Measurements from ENCODE around the gene PPP1CC.

GRCh38 chr12:110677982-110678381 is 64.7 kb downstream of the PPP1CC start:
- TF ChIP-seq CTCF (conservative IDR thresholded peaks at IDR 0.05; ENCODE audit: low read length) (no peak), EZH2phosphoT487 (IDR thresholded peaks at IDR 0.05; ENCODE audit: borderline replicate concordance, low read depth, low read length) (no peak)

Data from OCI-LY7 (cell line).